Measurements from ENCODE around the gene NRROS. TPM values are rescaled to one million over a fixed set of nuclear protein-coding genes. Genes with fewer than 3 reads are reported as not detected.

Gene NRROS
- total RNA-seq (2013; cell fraction: nucleolus; rRNA removed): 70.0 and 72.5 TPM in 2 replicates
- total RNA-seq (2014; rRNA removed) (18.5 and 24.1 TPM in 2 replicates), total RNA-seq (2014; rRNA removed; fragmentation: Illumina TruSeq; extraction: Trizol) (5.4 and 6.8 TPM in 2 replicates), total RNA-seq (2021) (42.2 and 44.0 TPM in 2 replicates), polyA plus RNA-seq (2011; rRNA removed) (4.2 and 14.0 TPM in 2 replicates), polyA plus RNA-seq (2014; fragmentation: Illumina TruSeq; extraction: Trizol) (5.1 and 12.8 TPM in 2 replicates), polyA plus RNA-seq (2014; fragmentation: Nextera tagmentation; extraction: Ambion mirVana) (under 1 TPM; 0.35 TPM), polyA plus RNA-seq (2014; rRNA removed) (25.2 and 26.8 TPM in 2 replicates), polyA plus RNA-seq (2016; fragmentation: Nextera tagmentation; extraction: Ambion mirVana) (10 to 100 TPM in 1 of 2 experiments, 1 to 10 TPM in 1; 7.8 to 12.4 TPM), polyA minus RNA-seq (2011; rRNA and poly(A)+ RNA removed) (13.3 and 21.8 TPM in 2 replicates), Bru-seq, nascent RNA (percentile 94 among the genes with signal in this experiment), BruChase-seq, experiment 1, labeled RNA remaining after a 6-hour chase (percentile 76 among the genes with signal in this experiment), BruChase-seq, experiment 2, labeled RNA remaining after a 2-hour chase (percentile 81 among the genes with signal in this experiment)
- polyA plus RNA-seq (2011; ENCODE audit: low read depth): 10.4 TPM
- polyA plus RNA-seq (2011; cell fraction: cytosol; rRNA removed): 12.0 and 13.3 TPM in 2 replicates
- polyA plus RNA-seq (2011; cell fraction: nucleus; rRNA removed): 33.2 and 39.5 TPM in 2 replicates
- 23.8 and 29.3 TPM in 2 replicates for polyA plus RNA-seq (2012)
- polyA minus RNA-seq (2011; cell fraction: cytosol; rRNA and poly(A)+ RNA removed): 6.9 and 9.0 TPM in 2 replicates
- polyA minus RNA-seq (2011; cell fraction: nucleus; rRNA and poly(A)+ RNA removed): 9.7 and 20.3 TPM in 2 replicates
- long read RNA-seq, experiment 1, partial matches to known transcripts: 0 of 5 reads
- long read RNA-seq, experiment 1, other reads (novel, unspliced or antisense): 4 of 5 reads
- long read RNA-seq, experiment 2, transcript NRROS-202 (2 exons, 586 nt): major isoform, 9 of 22 reads
- long read RNA-seq, experiment 2, partial matches to known transcripts: 0 of 22 reads
- long read RNA-seq, experiment 2, other reads (novel, unspliced or antisense): 13 of 22 reads

DNA sequence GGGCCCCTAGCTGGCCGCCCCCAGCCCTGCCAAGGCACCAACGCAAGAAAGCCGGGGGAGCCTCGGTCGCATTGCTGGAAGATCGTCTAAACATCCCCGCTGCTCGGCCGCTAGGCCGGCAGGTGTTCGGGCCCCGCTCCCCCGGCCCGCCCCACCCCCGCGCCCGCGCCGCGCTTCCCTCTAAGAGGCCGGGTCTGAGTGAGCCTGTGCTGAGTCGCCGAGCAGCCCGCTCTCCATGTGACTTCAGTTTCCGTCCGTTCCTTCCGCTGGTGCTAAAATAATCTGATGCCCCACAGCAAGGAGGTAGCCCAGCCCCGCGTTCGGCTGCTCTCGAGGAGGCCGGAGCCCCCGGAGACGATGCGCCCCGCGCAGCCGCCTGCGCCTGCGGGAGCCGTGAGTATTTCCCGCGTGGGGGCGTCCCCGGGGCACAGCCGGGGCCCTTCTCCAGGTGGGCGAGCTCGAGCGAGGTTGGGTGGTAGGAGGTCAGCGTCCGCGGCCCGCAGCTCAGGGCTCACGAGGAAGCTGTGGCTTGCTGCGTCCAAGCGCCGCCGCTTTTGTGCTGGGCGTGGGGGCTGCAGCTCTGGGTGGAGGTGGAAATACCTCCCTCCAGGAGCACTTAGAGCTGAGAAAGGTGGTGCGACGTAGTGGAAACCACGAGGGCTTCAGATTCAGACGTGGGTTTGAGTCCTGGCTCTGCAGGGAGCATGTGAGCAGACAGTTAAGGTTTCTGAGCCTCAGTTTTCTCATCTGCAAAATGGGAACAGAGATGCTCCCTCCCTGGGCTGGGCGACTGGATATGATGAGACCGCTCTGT lies at the start of gene NRROS:
Gene NRROS, plus strand, starts transcription at position 212 of the 814 bp plus-strand sequence. CDS start 14,846 bp downstream, outside the sequence.
- H3K36me3 ChIP-seq (ENCODE audit: control insufficient read depth in 2 of 2, insufficient read depth in 2 of 2, low read length in 1 of 2): peaks cover 0 to 5% of the 10 kb centered on the region in 2 experiments; a peak in 1 of 4 replicates
- no peaks in the 10 kb centered on the region; the same call in 2 of the 3 replicates for H3K9me3 ChIP-seq (replicated peaks; ENCODE audit: control insufficient read depth, insufficient read depth, low read length)
- in situ Hi-C loops (cut with MboI) (no loop called here), intact Hi-C loops (cut with micrococcal nuclease; ENCODE audit: unreplicated experiment) (loop anchor here (5.0 kb wide), 1 partner anchor 303 kb away; the partner anchor contains the start of gene NCBP2)
- FAIRE-seq: peak; percentile 35
- H3K4me3 ChIP-seq: peak within 1 kb of the TSS; percentile 78
- peak within 1 kb of the TSS; percentile 99 for H3K4me2 ChIP-seq (ENCODE audit: control insufficient read depth, insufficient read depth)
- no peaks in the 10 kb centered on the region for H3K27me3 ChIP-seq (replicated peaks in 1 of 2; ENCODE audit: control insufficient read depth in 2 of 2, insufficient read depth in 2 of 2, low read length in 1 of 2)
- H3K27ac ChIP-seq (ENCODE audit: control insufficient read depth, insufficient read depth): peak within 1 kb of the TSS; percentile 99
- CTCF ChIA-PET: interaction anchor here (0.8 to 7.9 kb wide), 8 partner anchors 11 to 196 kb away, joined by 3 to 64 read pairs (median 4); no protein-coding TSS in a partner anchor
- WGBS (ENCODE audit: insufficient coverage, insufficient replicate concordance, low lambda C conversion rate, missing lambda C conversion rate): under 1% methylated on average over 62 of the region's 65 CpGs
- H4K20me1 ChIP-seq (ENCODE audit: control insufficient read depth, insufficient read depth): no peaks in the 10 kb centered on the region
- ATAC-seq: peak; percentile 59
- BruUV-seq (replicated peaks): no TSS peak
- POLR2A ChIA-PET: interaction anchor here (4.6 kb wide), 1 partner anchor 8 kb away, joined by 59 read pairs; no protein-coding TSS in a partner anchor
- peak within 1 kb of the TSS; percentile 99 for H3K9ac ChIP-seq (ENCODE audit: control insufficient read depth, insufficient read depth, low read length)
- SMC1A ChIA-PET (ENCODE audit: uncharacterized antibody, unreplicated experiment): interaction anchor here (1.4 to 7.6 kb wide), 5 partner anchors 9 to 47 kb away, joined by 3 to 82 read pairs (median 5); no protein-coding TSS in a partner anchor
- H3K4me1 ChIP-seq (ENCODE audit: control insufficient read depth, insufficient read depth, low read length): peaks cover 44% of the 10 kb centered on the region
- H2AFZ ChIP-seq (ENCODE audit: control insufficient read depth, low read depth, low read length): peak within 1 kb of the TSS; percentile 89
- H3K79me2 ChIP-seq (ENCODE audit: control insufficient read depth, insufficient read depth, low read length): peaks cover 63% of the 10 kb centered on the region
- no peak for DNase-seq (ENCODE audit: low read depth, low spot score)
- RAD21 ChIA-PET (ENCODE audit: unreplicated experiment): interaction anchor here (1.1 to 4.7 kb wide), 5 partner anchors 8 to 100 kb away, joined by 3 to 49 read pairs (median 5); partner anchors contain the start of gene PAK2
- peak; percentile 53; the same call in 1 of the 3 replicates for TF ChIP-seq POU2F2 (IDR thresholded peaks at IDR 0.05; ENCODE audit: borderline replicate concordance, low read depth, low read length)
- TF ChIP-seq, protein P1, sequence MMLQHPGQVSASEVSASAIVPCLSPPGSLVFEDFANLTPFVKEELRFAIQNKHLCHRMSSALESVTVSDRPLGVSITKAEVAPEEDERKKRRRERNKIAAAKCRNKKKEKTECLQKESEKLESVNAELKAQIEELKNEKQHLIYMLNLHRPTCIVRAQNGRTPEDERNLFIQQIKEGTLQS (IDR thresholded peaks at IDR 0.05; ENCODE audit: borderline replicate concordance, extremely low read depth, low read depth, low read length): no peak
- TF ChIP-seq KLF5 (IDR thresholded peaks at IDR 0.05; ENCODE audit: partially characterized antibody): peak; percentile 29
- peak; percentile 89 for TF ChIP-seq POLR2A (IDR thresholded peaks at IDR 0.05; ENCODE audit: low read depth, low read length)
- peak; percentile 27; the same call in 1 of the 2 replicates for TF ChIP-seq SMAD5 (IDR thresholded peaks at IDR 0.05; ENCODE audit: low read depth)
- TF ChIP-seq, protein P2, sequence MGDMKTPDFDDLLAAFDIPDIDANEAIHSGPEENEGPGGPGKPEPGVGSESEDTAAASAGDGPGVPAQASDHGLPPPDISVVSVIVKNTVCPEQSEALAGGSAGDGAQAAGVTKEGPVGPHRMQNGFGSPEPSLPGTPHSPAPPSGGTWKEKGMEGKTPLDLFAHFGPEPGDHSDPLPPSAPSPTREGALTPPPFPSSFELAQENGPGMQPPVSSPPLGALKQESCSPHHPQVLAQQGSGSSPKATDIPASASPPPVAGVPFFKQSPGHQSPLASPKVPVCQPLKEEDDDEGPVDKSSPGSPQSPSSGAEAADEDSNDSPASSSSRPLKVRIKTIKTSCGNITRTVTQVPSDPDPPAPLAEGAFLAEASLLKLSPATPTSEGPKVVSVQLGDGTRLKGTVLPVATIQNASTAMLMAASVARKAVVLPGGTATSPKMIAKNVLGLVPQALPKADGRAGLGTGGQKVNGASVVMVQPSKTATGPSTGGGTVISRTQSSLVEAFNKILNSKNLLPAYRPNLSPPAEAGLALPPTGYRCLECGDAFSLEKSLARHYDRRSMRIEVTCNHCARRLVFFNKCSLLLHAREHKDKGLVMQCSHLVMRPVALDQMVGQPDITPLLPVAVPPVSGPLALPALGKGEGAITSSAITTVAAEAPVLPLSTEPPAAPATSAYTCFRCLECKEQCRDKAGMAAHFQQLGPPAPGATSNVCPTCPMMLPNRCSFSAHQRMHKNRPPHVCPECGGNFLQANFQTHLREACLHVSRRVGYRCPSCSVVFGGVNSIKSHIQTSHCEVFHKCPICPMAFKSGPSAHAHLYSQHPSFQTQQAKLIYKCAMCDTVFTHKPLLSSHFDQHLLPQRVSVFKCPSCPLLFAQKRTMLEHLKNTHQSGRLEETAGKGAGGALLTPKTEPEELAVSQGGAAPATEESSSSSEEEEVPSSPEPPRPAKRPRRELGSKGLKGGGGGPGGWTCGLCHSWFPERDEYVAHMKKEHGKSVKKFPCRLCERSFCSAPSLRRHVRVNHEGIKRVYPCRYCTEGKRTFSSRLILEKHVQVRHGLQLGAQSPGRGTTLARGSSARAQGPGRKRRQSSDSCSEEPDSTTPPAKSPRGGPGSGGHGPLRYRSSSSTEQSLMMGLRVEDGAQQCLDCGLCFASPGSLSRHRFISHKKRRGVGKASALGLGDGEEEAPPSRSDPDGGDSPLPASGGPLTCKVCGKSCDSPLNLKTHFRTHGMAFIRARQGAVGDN (IDR thresholded peaks at IDR 0.05): peak; percentile 43; the same call in 1 of the 2 replicates
- TF ChIP-seq EGR1 (IDR thresholded peaks at IDR 0.05; ENCODE audit: borderline replicate concordance in 1 of 2, low read depth in 2 of 2, low read length in 2 of 2): peak in 1 of 2 experiments; percentile 41; a peak in 1 of 3 replicates
- TF ChIP-seq, protein P3, sequence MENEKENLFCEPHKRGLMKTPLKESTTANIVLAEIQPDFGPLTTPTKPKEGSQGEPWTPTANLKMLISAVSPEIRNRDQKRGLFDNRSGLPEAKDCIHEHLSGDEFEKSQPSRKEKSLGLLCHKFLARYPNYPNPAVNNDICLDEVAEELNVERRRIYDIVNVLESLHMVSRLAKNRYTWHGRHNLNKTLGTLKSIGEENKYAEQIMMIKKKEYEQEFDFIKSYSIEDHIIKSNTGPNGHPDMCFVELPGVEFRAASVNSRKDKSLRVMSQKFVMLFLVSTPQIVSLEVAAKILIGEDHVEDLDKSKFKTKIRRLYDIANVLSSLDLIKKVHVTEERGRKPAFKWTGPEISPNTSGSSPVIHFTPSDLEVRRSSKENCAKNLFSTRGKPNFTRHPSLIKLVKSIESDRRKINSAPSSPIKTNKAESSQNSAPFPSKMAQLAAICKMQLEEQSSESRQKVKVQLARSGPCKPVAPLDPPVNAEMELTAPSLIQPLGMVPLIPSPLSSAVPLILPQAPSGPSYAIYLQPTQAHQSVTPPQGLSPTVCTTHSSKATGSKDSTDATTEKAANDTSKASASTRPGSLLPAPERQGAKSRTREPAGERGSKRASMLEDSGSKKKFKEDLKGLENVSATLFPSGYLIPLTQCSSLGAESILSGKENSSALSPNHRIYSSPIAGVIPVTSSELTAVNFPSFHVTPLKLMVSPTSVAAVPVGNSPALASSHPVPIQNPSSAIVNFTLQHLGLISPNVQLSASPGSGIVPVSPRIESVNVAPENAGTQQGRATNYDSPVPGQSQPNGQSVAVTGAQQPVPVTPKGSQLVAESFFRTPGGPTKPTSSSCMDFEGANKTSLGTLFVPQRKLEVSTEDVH (IDR thresholded peaks at IDR 0.05; ENCODE audit: low read depth, partially characterized antibody): no peak
- TF ChIP-seq TAF1 (IDR thresholded peaks at IDR 0.05; ENCODE audit: borderline replicate concordance, low read depth, low read length): peak; percentile 72; the same call in 1 of the 2 replicates

Measured in GM12878 (cell line).